GM10248 (cell line): ENCODE data around the gene ENTPD6.

Source experiments
- CTCF ChIA-PET: fragments of 300-600 bp; sonication (Branson Sonifier 250); formaldehyde crosslinking; extraction: SDS; loops from one replicate; lab custom pipeline; 2021; ENCODE audit warnings: antibody characterized with exemption; lab: Yijun Ruan, JAX
- POLR2A ChIA-PET: fragments of 350-650 bp; sonication (Branson Sonifier 250); formaldehyde crosslinking; extraction: SDS; loops from one replicate; lab custom pipeline; 2020; ENCODE audit warnings: antibody characterized with exemption; lab: Yijun Ruan, JAX
- DNase-seq: peaks from one replicate; pipeline ENCODE4 v3.0.0; 2012; ENCODE audit errors: extremely low spot score
- CTCF ChIP-seq: IDR thresholded peaks from 2 replicates; pipeline ENCODE4 v1.5.1; 2012; ENCODE audit warnings: mild to moderate bottlenecking, low read depth; ENCODE audit errors: extremely low read depth, missing control alignments, control extremely low read depth

Gene ENTPD6

GRCh38 chr20:25214426-25214790 is 18.9 kb downstream of the ENTPD6 start:
- POLR2A ChIA-PET: no interaction called here
- DNase-seq: no peak
- no peak for TF ChIP-seq CTCF
- CTCF ChIA-PET: interaction anchor here (1.3 to 1.8 kb wide), 2 partner anchors 9 to 11 kb away, joined by 4 to 6 read pairs; no protein-coding TSS in a partner anchor

GRCh38 chr20:25214819-25215218 is 19.3 kb downstream of the ENTPD6 start:
- DNase-seq: no peak
- CTCF ChIA-PET: interaction anchor here (1.3 kb wide), 1 partner anchor 10 kb away, joined by 4 read pairs; no protein-coding TSS in a partner anchor
- TF ChIP-seq CTCF: no peak
- POLR2A ChIA-PET: no interaction called here

GRCh38 chr20:25215521-25215920 is 20.0 kb downstream of the ENTPD6 start:
- ChIA-PET POLR2A (no interaction called here), CTCF (interaction anchor here (1.1 to 1.2 kb wide), 2 partner anchors 10 to 12 kb away, joined by 3 read pairs; no protein-coding TSS in a partner anchor)
- no peak for TF ChIP-seq CTCF
- no peak for DNase-seq

- POLR2A ChIA-PET: no interaction called here
- CTCF ChIA-PET: interaction anchor here (0.9 to 1.2 kb wide), 3 partner anchors 9 to 13 kb away, joined by 3 read pairs; no protein-coding TSS in a partner anchor
- TF ChIP-seq CTCF: no peak
Measured at GRCh38 chr20:25216199-25216945, 20.9 kb downstream of the ENTPD6 start.

GRCh38 chr20:25217161-25218108 is 21.9 kb downstream of the ENTPD6 start:
- DNase-seq: no peak
- ChIA-PET CTCF (interaction anchor here (0.9 kb wide), 1 partner anchor 10 kb away, joined by 3 read pairs; no protein-coding TSS in a partner anchor), POLR2A (no interaction called here)
- TF ChIP-seq CTCF: no peak

More at GRCh38 chr20:25216199-25216945, 20.9 kb downstream of the ENTPD6 start:
- no peak for DNase-seq

- DNase-seq: no peak
- TF ChIP-seq CTCF: no peak
- CTCF ChIA-PET: interaction anchor here (0.9 kb wide), 1 partner anchor 22 kb away, joined by 3 read pairs; the partner anchor contains the start of gene ENTPD6
- POLR2A ChIA-PET: no interaction called here
Measured at GRCh38 chr20:25218109-25218486, 22.6 kb downstream of the ENTPD6 start.
